A673 (cell line): ENCODE data around the gene TMA7B.

Source experiments
- CTCF ChIP-seq: fragments of 300-800, 200-600 bp; sonication (generic); conservative IDR thresholded peaks from 2 replicates; pipeline ENCODE4 v1.5.1; 2017; ENCODE audit warnings: low read depth, mild to moderate bottlenecking, antibody characterized with exemption, low read length, moderate library complexity, mixed read lengths
- EZH2 ChIP-seq: fragments of 200-600 bp; sonication (generic); IDR thresholded peaks from 2 replicates; pipeline ENCODE4 v1.6.1; 2017; ENCODE audit warnings: borderline replicate concordance, low read depth, mild to moderate bottlenecking, mixed read lengths, antibody characterized with exemption, low read length; ENCODE audit not compliant: poor library complexity, severe bottlenecking

GRCh38 chr22:39994041-39994565 is 33.9 kb downstream of the TMA7B start:
- no peak for TF ChIP-seq CTCF
- TF ChIP-seq EZH2: no peak
